Smooth muscle cell of the umbilical artery (primary cell): ENCODE measurements around the gene TIMM17A. TPM values are rescaled to one million over a fixed set of nuclear protein-coding genes. Genes with fewer than 3 reads are reported as not detected.

Source experiments
- total RNA-seq: library from RNA; depleted of rRNA; stranded (reverse); fragments of >200 nt; gene quantifications from 2 replicates; pipeline ENCODE4 v1.2.3, GENCODE V29; 2014

Gene TIMM17A
- total RNA-seq = 82.5 and 85.8 TPM in 2 replicates

GRCh38 chr1:201955009-201955728 is at the start of gene TIMM17A:
Gene TIMM17A (plus strand): TSS chr1:201955503. CDS start chr1:201955527, 24 bp downstream.

GRCh38 chr1:201946224-201946908 is 8.9 kb upstream of the TIMM17A start, which contains the start of gene LMOD1:
Gene LMOD1 (minus strand): TSS chr1:201946548. CDS start chr1:201946340, 208 bp downstream.

GRCh38 chr1:201982623-201983379 is 27.5 kb downstream of the TIMM17A start, which contains the start of gene RNPEP:
Gene RNPEP (plus strand): TSS chr1:201982648. CDS start chr1:201982667, 19 bp downstream.

GRCh38 chr1:202010180-202011015 is 55.1 kb downstream of the TIMM17A start, which contains the start of gene ELF3:
Gene ELF3 (plus strand): TSS chr1:202010587. CDS start chr1:202011137, 550 bp downstream.

Other genes starting within 250 kb of the TIMM17A start
- gene IPO9, start 126.3 kb upstream of the TIMM17A start, total RNA-seq = 17.8 and 22.3 TPM in 2 replicates
- 15.1 and 23.2 TPM in 2 replicates for gene SHISA4, start 66.6 kb upstream of the TIMM17A start, total RNA-seq
- gene LMOD1, start 9.0 kb upstream of the TIMM17A start, total RNA-seq = 10.1 and 27.0 TPM in 2 replicates
- gene RNPEP, start 27.1 kb downstream of the TIMM17A start, total RNA-seq = 81.7 and 89.0 TPM in 2 replicates
- gene ELF3, start 55.1 kb downstream of the TIMM17A start, total RNA-seq = 2.3 and 8.0 TPM in 2 replicates
- gene GPR37L1, start 167.4 kb downstream of the TIMM17A start, total RNA-seq = 0.05 and 0.30 TPM in 2 replicates
- gene ARL8A, start 189.2 kb downstream of the TIMM17A start, total RNA-seq = 28.5 and 30.3 TPM in 2 replicates
- gene PTPN7, start 205.1 kb downstream of the TIMM17A start, total RNA-seq = not detected in 2 replicates
- not detected in 2 replicates for gene LGR6, start 238.3 kb downstream of the TIMM17A start, total RNA-seq